Measurements from ENCODE around the gene NDUFAF2. TPM values are rescaled to one million over a fixed set of nuclear protein-coding genes. Genes with fewer than 3 reads are reported as not detected.
"Not testable (repeated sequence)": the region's sequence is repeated elsewhere in the genome, so short reads cannot be mapped to it uniquely, and the experiment has no call there.

NDUFAF2 gene
- total and polyA plus RNA-seq, 2 experiments from 2014 or later, result 32.5 to 47.6 TPM

DNA sequence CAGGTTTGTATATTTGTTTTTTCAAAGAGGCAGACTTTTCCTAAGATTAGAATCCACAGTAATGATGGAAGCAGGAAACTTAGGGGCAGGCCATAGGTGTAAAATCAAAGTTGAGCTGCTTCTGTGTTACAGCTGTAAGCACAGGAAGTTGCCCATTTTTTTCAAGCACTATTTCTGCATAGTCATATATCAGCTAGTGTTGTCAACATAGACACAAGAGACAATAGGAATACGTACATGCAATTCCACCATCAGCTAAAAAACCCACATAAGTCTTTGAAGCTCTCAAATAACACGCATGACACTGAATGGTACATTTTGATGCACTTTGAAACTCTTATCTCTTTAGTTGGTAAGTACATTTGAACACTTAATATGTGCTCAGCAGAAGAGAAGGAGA is 237.4 kb downstream of the NDUFAF2 start:
- DNase-seq (ENCODE audit: low spot score), result no peak

DNA sequence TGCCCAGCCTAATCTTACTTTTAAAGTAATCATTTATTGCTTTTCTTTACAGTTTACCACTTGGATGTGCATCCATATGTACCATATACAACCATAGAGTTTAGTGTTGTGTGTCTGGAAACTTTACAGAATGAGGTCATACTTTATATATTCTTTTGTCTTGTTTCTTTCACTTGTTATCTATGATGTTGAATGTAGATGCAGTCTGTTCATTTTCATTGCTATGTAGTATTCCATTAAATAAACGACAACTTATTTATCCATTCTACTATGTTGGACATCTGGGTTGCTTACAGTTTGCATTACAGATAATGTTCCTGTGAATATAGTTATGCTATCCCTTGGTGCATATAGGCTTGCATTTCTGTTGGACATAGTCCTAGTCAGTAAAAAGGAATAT is 238.5 kb downstream of the NDUFAF2 start:
- H3K36me3 ChIP-seq (replicated peaks; ENCODE audit: insufficient read depth, low read depth), result no peaks in the 10 kb centered on the region

More for the DNA sequence above, 237.4 kb downstream of the NDUFAF2 start:
- no peaks in the 10 kb centered on the region for H3K9me3 ChIP-seq (ENCODE audit: low read depth)
- no peak overlapping the region for H3K27ac ChIP-seq
- H3K4me1 ChIP-seq (ENCODE audit: insufficient read depth), result no peaks in the 10 kb centered on the region
- H3K79me2 ChIP-seq, result no peaks in the 10 kb centered on the region
- H4K20me1 ChIP-seq (ENCODE audit: insufficient read depth, poor library complexity, severe bottlenecking), result no peaks in the 10 kb centered on the region
- WGBS (ENCODE audit: low lambda C conversion rate, missing lambda C conversion rate), result 77% methylated on average over 2 of the region's 2 CpGs
- no peaks in the 10 kb centered on the region for H3K27me3 ChIP-seq
- H3K36me3 ChIP-seq (replicated peaks; ENCODE audit: insufficient read depth, low read depth), result no peaks in the 10 kb centered on the region
- H3K4me3 ChIP-seq, result no peak overlapping the region
- H3K9me2 ChIP-seq (replicated peaks; ENCODE audit: insufficient read depth), result no peaks in the 10 kb centered on the region
- H2AFZ ChIP-seq, result no peak overlapping the region
- no peak overlapping the region for H3K4me2 ChIP-seq
- TF ChIP-seq, protein P1, sequence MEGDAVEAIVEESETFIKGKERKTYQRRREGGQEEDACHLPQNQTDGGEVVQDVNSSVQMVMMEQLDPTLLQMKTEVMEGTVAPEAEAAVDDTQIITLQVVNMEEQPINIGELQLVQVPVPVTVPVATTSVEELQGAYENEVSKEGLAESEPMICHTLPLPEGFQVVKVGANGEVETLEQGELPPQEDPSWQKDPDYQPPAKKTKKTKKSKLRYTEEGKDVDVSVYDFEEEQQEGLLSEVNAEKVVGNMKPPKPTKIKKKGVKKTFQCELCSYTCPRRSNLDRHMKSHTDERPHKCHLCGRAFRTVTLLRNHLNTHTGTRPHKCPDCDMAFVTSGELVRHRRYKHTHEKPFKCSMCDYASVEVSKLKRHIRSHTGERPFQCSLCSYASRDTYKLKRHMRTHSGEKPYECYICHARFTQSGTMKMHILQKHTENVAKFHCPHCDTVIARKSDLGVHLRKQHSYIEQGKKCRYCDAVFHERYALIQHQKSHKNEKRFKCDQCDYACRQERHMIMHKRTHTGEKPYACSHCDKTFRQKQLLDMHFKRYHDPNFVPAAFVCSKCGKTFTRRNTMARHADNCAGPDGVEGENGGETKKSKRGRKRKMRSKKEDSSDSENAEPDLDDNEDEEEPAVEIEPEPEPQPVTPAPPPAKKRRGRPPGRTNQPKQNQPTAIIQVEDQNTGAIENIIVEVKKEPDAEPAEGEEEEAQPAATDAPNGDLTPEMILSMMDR (IDR thresholded peaks at IDR 0.05; ENCODE audit: poor library complexity), result no peak
- TF ChIP-seq EZH2phosphoT487 (IDR thresholded peaks at IDR 0.05; ENCODE audit: low read depth, severe bottlenecking, unreplicated experiment) (no peak), EZH2 (IDR thresholded peaks at IDR 0.05; ENCODE audit: borderline replicate concordance) (no peak)

DNA sequence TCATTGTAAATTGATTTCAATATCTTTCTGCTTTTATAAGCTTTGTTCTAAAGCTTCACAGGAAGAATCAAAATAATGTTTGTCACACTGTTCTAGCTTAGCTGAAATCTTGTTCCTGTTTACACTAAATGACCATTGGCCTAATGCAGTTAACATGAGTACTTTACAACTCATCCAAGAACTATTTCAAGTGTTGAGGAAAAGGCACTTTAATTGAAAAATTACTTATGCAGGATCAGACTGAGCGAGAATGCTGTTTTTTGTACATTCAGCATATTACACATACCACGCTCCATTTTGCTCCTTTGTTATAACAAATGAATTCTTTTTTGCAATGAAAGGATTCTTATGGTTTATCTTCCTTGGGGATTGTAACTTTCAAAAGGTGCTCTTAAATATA is 239.7 kb downstream of the NDUFAF2 start:
- 83% methylated on average over 2 of the region's 2 CpGs for WGBS (ENCODE audit: low lambda C conversion rate, missing lambda C conversion rate)
- H3K4me2 ChIP-seq, result no peak overlapping the region
- TF ChIP-seq EZH2 (IDR thresholded peaks at IDR 0.05; ENCODE audit: borderline replicate concordance), result no peak
- TF ChIP-seq, protein P1 (IDR thresholded peaks at IDR 0.05; ENCODE audit: poor library complexity), result no peak
- no peak for TF ChIP-seq EZH2phosphoT487 (IDR thresholded peaks at IDR 0.05; ENCODE audit: low read depth, severe bottlenecking, unreplicated experiment)

More for the DNA sequence above, 238.5 kb downstream of the NDUFAF2 start:
- Histone ChIP-seq H2AFZ (no peak overlapping the region), H3K9me2 (replicated peaks; ENCODE audit: insufficient read depth) (no peaks in the 10 kb centered on the region), H4K20me1 (ENCODE audit: insufficient read depth, poor library complexity, severe bottlenecking) (no peaks in the 10 kb centered on the region), H3K4me2 (no peak overlapping the region), H3K79me2 (no peaks in the 10 kb centered on the region), H3K27me3 (no peaks in the 10 kb centered on the region), H3K9me3 (ENCODE audit: low read depth) (no peaks in the 10 kb centered on the region), H3K4me1 (ENCODE audit: insufficient read depth) (no peaks in the 10 kb centered on the region), H3K27ac (no peak overlapping the region), H3K4me3 (no peak overlapping the region)
- TF ChIP-seq, protein P1 (IDR thresholded peaks at IDR 0.05; ENCODE audit: poor library complexity), result no peak
- TF ChIP-seq EZH2 (IDR thresholded peaks at IDR 0.05; ENCODE audit: borderline replicate concordance) (no peak), EZH2phosphoT487 (IDR thresholded peaks at IDR 0.05; ENCODE audit: low read depth, severe bottlenecking, unreplicated experiment) (no peak)
- 100% methylated on average over 1 of the region's 1 CpG for WGBS (ENCODE audit: low lambda C conversion rate, missing lambda C conversion rate)
- DNase-seq (ENCODE audit: low spot score), result no peak

DNA sequence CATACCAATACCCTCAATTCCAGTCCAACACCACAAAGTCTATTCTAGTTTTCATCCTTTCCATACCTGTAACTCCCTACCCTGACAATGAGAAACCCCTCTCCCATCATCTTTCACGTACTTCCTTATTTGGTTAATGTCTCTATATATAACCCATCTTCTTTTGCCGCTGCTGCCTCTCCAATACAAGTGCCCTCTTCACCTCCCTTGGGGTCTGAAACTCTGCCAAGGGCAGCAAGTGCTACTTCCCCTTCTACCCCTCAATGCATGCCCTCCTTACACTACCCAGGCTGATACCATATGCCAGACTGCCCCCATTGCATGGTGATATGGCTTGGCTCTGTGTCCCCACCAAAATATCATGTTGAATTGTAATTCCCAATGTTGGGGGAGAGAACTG is 241.6 kb downstream of the NDUFAF2 start:
- TF ChIP-seq EZH2phosphoT487 (IDR thresholded peaks at IDR 0.05; ENCODE audit: low read depth, severe bottlenecking, unreplicated experiment), result no peak
- TF ChIP-seq, protein P1 (IDR thresholded peaks at IDR 0.05; ENCODE audit: poor library complexity), result no peak
- TF ChIP-seq EZH2 (IDR thresholded peaks at IDR 0.05; ENCODE audit: borderline replicate concordance), result no peak
- no peaks in the 10 kb centered on the region for H4K20me1 ChIP-seq (ENCODE audit: insufficient read depth, poor library complexity, severe bottlenecking)
- H3K27me3 ChIP-seq, result no peaks in the 10 kb centered on the region
- no peak overlapping the region for H3K4me3 ChIP-seq
- H3K79me2 ChIP-seq, result no peaks in the 10 kb centered on the region
- WGBS (ENCODE audit: low lambda C conversion rate, missing lambda C conversion rate), result 100% methylated on average over 2 of the region's 2 CpGs
- no peaks in the 10 kb centered on the region for H3K4me1 ChIP-seq (ENCODE audit: insufficient read depth)
- no peak overlapping the region for H3K4me2 ChIP-seq
- no peak overlapping the region for H2AFZ ChIP-seq
- H3K27ac ChIP-seq, result no peak overlapping the region
- H3K9me2 ChIP-seq (replicated peaks; ENCODE audit: insufficient read depth), result no peaks in the 10 kb centered on the region
- no peaks in the 10 kb centered on the region for H3K36me3 ChIP-seq (replicated peaks; ENCODE audit: insufficient read depth, low read depth)
- no peak for DNase-seq (ENCODE audit: low spot score)
- H3K9me3 ChIP-seq (ENCODE audit: low read depth), result no peaks in the 10 kb centered on the region

More for the DNA sequence above, 239.7 kb downstream of the NDUFAF2 start:
- Histone ChIP-seq H3K4me1 (ENCODE audit: insufficient read depth) (no peaks in the 10 kb centered on the region), H3K79me2 (no peaks in the 10 kb centered on the region), H2AFZ (no peak overlapping the region), H3K27ac (no peak overlapping the region), H3K27me3 (no peaks in the 10 kb centered on the region), H3K4me3 (no peak overlapping the region), H4K20me1 (ENCODE audit: insufficient read depth, poor library complexity, severe bottlenecking) (no peaks in the 10 kb centered on the region), H3K9me3 (ENCODE audit: low read depth) (no peaks in the 10 kb centered on the region), H3K36me3 (replicated peaks; ENCODE audit: insufficient read depth, low read depth) (no peaks in the 10 kb centered on the region), H3K9me2 (replicated peaks; ENCODE audit: insufficient read depth) (no peaks in the 10 kb centered on the region)
- no peak for DNase-seq (ENCODE audit: low spot score)

GRCh38 chr5:61187352-61187751 is 242.3 kb downstream of the NDUFAF2 start:
- H3K36me3 ChIP-seq (replicated peaks; ENCODE audit: insufficient read depth, low read depth); H3K4me2 ChIP-seq; H3K27me3 ChIP-seq; H3K9me3 ChIP-seq (ENCODE audit: low read depth); H4K20me1 ChIP-seq (ENCODE audit: insufficient read depth, poor library complexity, severe bottlenecking); H3K79me2 ChIP-seq; H2AFZ ChIP-seq; H3K4me3 ChIP-seq; H3K27ac ChIP-seq; H3K9me2 ChIP-seq (replicated peaks; ENCODE audit: insufficient read depth); H3K4me1 ChIP-seq (ENCODE audit: insufficient read depth); DNase-seq (ENCODE audit: low spot score): not testable (repeated sequence)
